NCI-H524 (cell line): Measurements from ENCODE around the gene SLC17A1.

Source experiments
- DNase-seq, 2 experiments: peaks; one replicate each; lab custom pipeline; 2025; lab: John Stamatoyannopoulos, UW

The SLC17A1 gene

GRCh38 chr6:25756382-25757363, 75.2 kb downstream of the SLC17A1 start:
- no peak for DNase-seq

- DNase-seq = no peak
Observed at GRCh38 chr6:25755483-25755882, 76.4 kb downstream of the SLC17A1 start.

- no peak for DNase-seq
Observed at GRCh38 chr6:25754535-25754934, 77.3 kb downstream of the SLC17A1 start, which contains the start of gene SLC17A4. Gene SLC17A4, plus strand, starts transcription at chr6:25754742. Its CDS starts 7,221 bp downstream, at chr6:25761963.

- no peak for DNase-seq
Observed at GRCh38 chr6:25753079-25753478, 78.8 kb downstream of the SLC17A1 start.

- peak in 1 of 2 experiments; percentile 27 for DNase-seq
Observed at GRCh38 chr6:25750906-25751305, 80.9 kb downstream of the SLC17A1 start.

- no peak for DNase-seq
Observed at GRCh38 chr6:25749837-25750236, 82.0 kb downstream of the SLC17A1 start.

GRCh38 chr6:25748601-25749517, 83.0 kb downstream of the SLC17A1 start:
- DNase-seq = peak; percentile 59 to 63

GRCh38 chr6:25748049-25748448, 83.8 kb downstream of the SLC17A1 start:
- no peak for DNase-seq

GRCh38 chr6:25747477-25747876, 84.4 kb downstream of the SLC17A1 start:
- DNase-seq = no peak

- DNase-seq = no peak
Observed at GRCh38 chr6:25746968-25747367, 84.9 kb downstream of the SLC17A1 start.

- DNase-seq = no peak
Observed at GRCh38 chr6:25745836-25746235, 86.0 kb downstream of the SLC17A1 start.

- no peak for DNase-seq
Observed at GRCh38 chr6:25743868-25744267, 88.0 kb downstream of the SLC17A1 start.

- peak; percentile 74 to 87 for DNase-seq
Observed at GRCh38 chr6:25735261-25735660, 96.6 kb downstream of the SLC17A1 start.
